Measurements from ENCODE around the gene XPO5.
A peak's percentile ranks its signal among the peaks of the same experiment; 100 is the strongest.

Gene XPO5

DNA sequence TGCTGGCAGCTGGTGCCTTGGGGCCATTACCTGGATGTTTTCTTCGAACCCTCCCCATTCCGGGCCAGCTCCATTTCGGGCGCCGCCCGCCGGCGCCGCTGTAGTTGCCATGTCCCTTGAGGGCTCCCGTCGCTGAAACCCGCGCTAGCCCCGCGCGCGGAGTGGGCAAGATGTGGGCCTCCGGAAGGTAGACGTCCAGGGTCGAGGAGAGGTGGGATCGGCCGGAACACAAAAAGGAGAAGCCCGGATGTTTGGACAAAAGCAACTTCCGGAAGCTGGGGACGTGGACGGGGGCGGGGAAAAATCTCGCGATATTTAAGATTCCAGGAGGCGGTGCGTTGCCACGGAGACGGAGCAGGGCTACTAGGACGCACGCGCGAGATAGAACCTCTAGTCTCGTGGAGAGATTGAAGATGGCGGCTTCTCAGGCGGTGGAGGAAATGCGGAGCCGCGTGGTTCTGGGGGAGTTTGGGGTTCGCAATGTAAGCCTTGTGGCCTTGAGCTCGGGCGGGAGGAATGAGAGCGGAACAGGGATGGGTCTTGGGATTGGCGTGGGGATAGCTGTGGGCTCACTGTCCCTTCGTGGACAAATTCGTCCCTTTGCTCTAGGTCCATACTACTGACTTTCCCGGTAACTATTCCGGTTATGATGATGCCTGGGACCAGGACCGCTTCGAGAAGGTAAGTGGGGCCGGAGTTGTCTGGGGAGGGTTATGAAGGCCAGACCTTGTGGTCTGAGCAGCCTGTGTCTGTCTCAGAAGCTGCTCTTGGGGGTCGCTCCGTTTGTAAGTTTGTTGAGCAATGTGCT, 58.9 kb downstream of the XPO5 start, which contains the start of the genes POLR1C and YIPF3:
Gene POLR1C, plus strand, starts transcription at position 393 of the 808 bp plus-strand sequence. Its CDS starts 21 bp downstream, at position 414.
Gene YIPF3, minus strand, starts transcription at position 230 of the 808 bp plus-strand sequence. Its CDS starts 119 bp downstream, at position 111.
- peaks cover 4% of the 10 kb centered on the region for H3K4me1 ChIP-seq (ENCODE audit: insufficient read depth, insufficient read length)
- no peaks in the 10 kb centered on the region for H3K27me3 ChIP-seq (ENCODE audit: insufficient read depth, insufficient read length)
- peaks cover 65% of the 10 kb centered on the region for H3K36me3 ChIP-seq (ENCODE audit: insufficient read depth, insufficient read length, low read length)

GRCh38 chr6:43516367-43516696, 59.5 kb downstream of the XPO5 start:
- Histone ChIP-seq H3K36me3 (ENCODE audit: insufficient read depth, insufficient read length, low read length) (peaks cover 65% of the 10 kb centered on the region), H3K4me1 (ENCODE audit: insufficient read depth, insufficient read length) (peaks cover 4% of the 10 kb centered on the region), H3K9me3 (ENCODE audit: insufficient read depth, low read length) (no peaks in the 10 kb centered on the region), H3K27me3 (ENCODE audit: insufficient read depth, insufficient read length) (no peaks in the 10 kb centered on the region), H3K9ac (ENCODE audit: insufficient read length, low read depth) (peak overlapping the region; percentile 97), H3K4me3 (ENCODE audit: insufficient read length, low read depth) (peak overlapping the region; percentile 99)
- TF ChIP-seq YY1 (IDR thresholded peaks at IDR 0.05; ENCODE audit: insufficient read depth, insufficient read length) (no peak), ZNF274 (IDR thresholded peaks at IDR 0.05; ENCODE audit: low read depth, low read length) (no peak), SUZ12 (IDR thresholded peaks at IDR 0.05; ENCODE audit: extremely low read depth, insufficient read depth, insufficient read length) (no peak)
- DNase-seq (ENCODE audit: low read depth, low spot score) = no peak

More for the DNA sequence above, 58.9 kb downstream of the XPO5 start, which contains the start of the genes POLR1C and YIPF3:
- Histone ChIP-seq H3K9me3 (ENCODE audit: insufficient read depth, low read length) (no peaks in the 10 kb centered on the region), H3K4me3 (ENCODE audit: insufficient read length, low read depth) (peak within 1 kb of the TSS; percentile 99), H3K9ac (ENCODE audit: insufficient read length, low read depth) (peak within 1 kb of the TSS; percentile 97)
- peak; percentile 90 for DNase-seq (ENCODE audit: low read depth, low spot score)
- TF ChIP-seq YY1 (IDR thresholded peaks at IDR 0.05; ENCODE audit: insufficient read depth, insufficient read length) (peak; percentile 64), ZNF274 (IDR thresholded peaks at IDR 0.05; ENCODE audit: low read depth, low read length) (no peak)

GRCh38 chr6:43515808-43516207, 60.0 kb downstream of the XPO5 start:
- Histone ChIP-seq H3K4me3 (ENCODE audit: insufficient read length, low read depth) (peak overlapping the region; percentile 99), H3K36me3 (ENCODE audit: insufficient read depth, insufficient read length, low read length) (peaks cover 65% of the 10 kb centered on the region), H3K4me1 (ENCODE audit: insufficient read depth, insufficient read length) (peaks cover 4% of the 10 kb centered on the region), H3K9me3 (ENCODE audit: insufficient read depth, low read length) (no peaks in the 10 kb centered on the region), H3K27me3 (ENCODE audit: insufficient read depth, insufficient read length) (no peaks in the 10 kb centered on the region), H3K9ac (ENCODE audit: insufficient read length, low read depth) (peak overlapping the region; percentile 97)
- TF ChIP-seq ZNF274 (IDR thresholded peaks at IDR 0.05; ENCODE audit: low read depth, low read length) = no peak
- no peak for DNase-seq (ENCODE audit: low read depth, low spot score)

GRCh38 chr6:43511824-43512415, 63.9 kb downstream of the XPO5 start:
- TF ChIP-seq SUZ12 (IDR thresholded peaks at IDR 0.05; ENCODE audit: extremely low read depth, insufficient read depth, insufficient read length) = no peak
- no peak for TF ChIP-seq YY1 (IDR thresholded peaks at IDR 0.05; ENCODE audit: insufficient read depth, insufficient read length)
- no peak for TF ChIP-seq ZNF274 (IDR thresholded peaks at IDR 0.05; ENCODE audit: low read depth, low read length)
- no peaks in the 10 kb centered on the region for H3K9me3 ChIP-seq (ENCODE audit: insufficient read depth, low read length)
- no peak overlapping the region for H3K4me3 ChIP-seq (ENCODE audit: insufficient read length, low read depth)
- no peak overlapping the region for H3K9ac ChIP-seq (ENCODE audit: insufficient read length, low read depth)
- H3K27me3 ChIP-seq (ENCODE audit: insufficient read depth, insufficient read length) = peaks cover 22% of the 10 kb centered on the region
- no peak for DNase-seq (ENCODE audit: low read depth, low spot score)
- peaks cover 8% of the 10 kb centered on the region for H3K4me1 ChIP-seq (ENCODE audit: insufficient read depth, insufficient read length)
- peaks cover 48% of the 10 kb centered on the region for H3K36me3 ChIP-seq (ENCODE audit: insufficient read depth, insufficient read length, low read length)

GRCh38 chr6:43510827-43511163, 65.0 kb downstream of the XPO5 start:
- H3K4me1 ChIP-seq (ENCODE audit: insufficient read depth, insufficient read length) = peaks cover 7% of the 10 kb centered on the region
- no peak for DNase-seq (ENCODE audit: low read depth, low spot score)
- TF ChIP-seq YY1 (IDR thresholded peaks at IDR 0.05; ENCODE audit: insufficient read depth, insufficient read length) = no peak
- no peak for TF ChIP-seq ZNF274 (IDR thresholded peaks at IDR 0.05; ENCODE audit: low read depth, low read length)
- TF ChIP-seq SUZ12 (IDR thresholded peaks at IDR 0.05; ENCODE audit: extremely low read depth, insufficient read depth, insufficient read length) = no peak
- peaks cover 52% of the 10 kb centered on the region for H3K36me3 ChIP-seq (ENCODE audit: insufficient read depth, insufficient read length, low read length)
- no peak overlapping the region for H3K9ac ChIP-seq (ENCODE audit: insufficient read length, low read depth)
- no peak overlapping the region for H3K4me3 ChIP-seq (ENCODE audit: insufficient read length, low read depth)
- H3K9me3 ChIP-seq (ENCODE audit: insufficient read depth, low read length) = no peaks in the 10 kb centered on the region
- peaks cover 22% of the 10 kb centered on the region for H3K27me3 ChIP-seq (ENCODE audit: insufficient read depth, insufficient read length)

GRCh38 chr6:43509984-43510826, 65.6 kb downstream of the XPO5 start, which contains the start of gene LRRC73:
TSS of gene LRRC73 (minus strand) at chr6:43510346. CDS start at chr6:43509785, 561 bp downstream.
- H3K9me3 ChIP-seq (ENCODE audit: insufficient read depth, low read length) = no peaks in the 10 kb centered on the region
- peaks cover 22% of the 10 kb centered on the region for H3K27me3 ChIP-seq (ENCODE audit: insufficient read depth, insufficient read length)
- no peak for DNase-seq (ENCODE audit: low read depth, low spot score)
- TF ChIP-seq YY1 (IDR thresholded peaks at IDR 0.05; ENCODE audit: insufficient read depth, insufficient read length) (no peak), SUZ12 (IDR thresholded peaks at IDR 0.05; ENCODE audit: extremely low read depth, insufficient read depth, insufficient read length) (no peak), ZNF274 (IDR thresholded peaks at IDR 0.05; ENCODE audit: low read depth, low read length) (no peak)
- H3K4me1 ChIP-seq (ENCODE audit: insufficient read depth, insufficient read length) = peaks cover 4% of the 10 kb centered on the region
- H3K36me3 ChIP-seq (ENCODE audit: insufficient read depth, insufficient read length, low read length) = peaks cover 52% of the 10 kb centered on the region
- peak within 1 kb of the TSS; percentile 37 for H3K4me3 ChIP-seq (ENCODE audit: insufficient read length, low read depth)
- peak within 1 kb of the TSS; percentile 64 for H3K9ac ChIP-seq (ENCODE audit: insufficient read length, low read depth)
